OCI-LY1 (cell line): ENCODE data around the gene SMIM7.
A peak's percentile ranks its signal among the peaks of the same experiment; 100 is the strongest.

ENCODE experiments used
- H2AFZ ChIP-seq: fragments of 200-600 bp; sonication (generic), shearing (Covaris generic); 2 replicates; pipeline ENCODE4 v1.6.0; 2014; ENCODE audit warnings: antibody characterized with exemption, mild to moderate bottlenecking, low read length
- H3F3A ChIP-seq: fragments of 200-600 bp; sonication (generic), shearing (Covaris generic); 2 replicates; pipeline ENCODE4 v1.6.0; 2014; ENCODE audit warnings: mild to moderate bottlenecking, antibody characterized with exemption, low read length, moderate library complexity; ENCODE audit not compliant: insufficient read depth
- H3K27ac ChIP-seq: fragments of 200-600 bp; sonication (generic); 2 replicates; pipeline ENCODE4 v1.5.1; 2014; ENCODE audit warnings: low read length, mixed run types, mild to moderate bottlenecking, low read depth; ENCODE audit not compliant: poor library complexity, severe bottlenecking
- H3K27me3 ChIP-seq: fragments of 200-600 bp; sonication (generic); 2 replicates; pipeline ENCODE4 v1.6.0; 2014; ENCODE audit warnings: antibody characterized with exemption, mild to moderate bottlenecking, low read length, moderate library complexity; ENCODE audit not compliant: insufficient read depth
- H3K36me3 ChIP-seq: fragments of 200-600 bp; sonication (generic); 2 replicates; pipeline ENCODE4 v1.6.1; 2014; ENCODE audit warnings: mild to moderate bottlenecking, antibody characterized with exemption, low read length, moderate library complexity, mixed read lengths; ENCODE audit not compliant: insufficient read depth
- H3K4me1 ChIP-seq: fragments of 200-600 bp; sonication (generic); 2 replicates; pipeline ENCODE4 v1.5.1; 2014; ENCODE audit warnings: mild to moderate bottlenecking, low read length, moderate library complexity; ENCODE audit not compliant: insufficient read depth, severe bottlenecking
- H3K4me2 ChIP-seq: fragments of 200-600 bp; sonication (generic), shearing (Covaris generic); 2 replicates; pipeline ENCODE4 v1.6.1; 2014; ENCODE audit warnings: low read length
- H3K4me3 ChIP-seq: fragments of 200-600 bp; sonication (generic); 2 replicates; pipeline ENCODE4 v1.5.1; 2014; ENCODE audit warnings: low read length, low read depth, mild to moderate bottlenecking, mixed read lengths; ENCODE audit not compliant: poor library complexity, severe bottlenecking
- H3K79me2 ChIP-seq: fragments of 200-600 bp; shearing (Covaris generic); 2 replicates; pipeline ENCODE4 v1.6.1; 2016; ENCODE audit warnings: mixed run types, low read length, mixed read lengths; ENCODE audit not compliant: insufficient read depth
- H3K9ac ChIP-seq: fragments of 200-600 bp; sonication (generic), shearing (Covaris generic); 2 replicates; pipeline ENCODE4 v1.6.1; 2014; ENCODE audit warnings: mild to moderate bottlenecking, low read length, mixed read lengths
- H3K9me2 ChIP-seq: fragments of 200-600 bp; sonication (generic), shearing (Covaris generic); 2 replicates; pipeline ENCODE4 v1.6.1; 2014; ENCODE audit warnings: low read depth, mild to moderate bottlenecking, low read length, mixed read lengths
- H3K9me3 ChIP-seq: fragments of 200-600 bp; shearing (Covaris generic); 2 replicates; pipeline ENCODE4 v1.6.1; 2014; ENCODE audit warnings: low read length, mixed read lengths
- H4K20me1 ChIP-seq: fragments of 200-600 bp; sonication (generic), shearing (Covaris generic); 2 replicates; pipeline ENCODE4 v1.6.0; 2016; ENCODE audit warnings: mild to moderate bottlenecking, low read length; ENCODE audit not compliant: insufficient read depth
- CTCF ChIP-seq: fragments of 200-600 bp; sonication (generic), shearing (Covaris generic); IDR thresholded peaks from 2 replicates; pipeline ENCODE4 v1.5.1; 2017; ENCODE audit warnings: mild to moderate bottlenecking, antibody characterized with exemption, low read length, moderate library complexity, mixed read lengths
- EZH2 ChIP-seq: fragments of 200-600 bp; sonication (generic), shearing (Covaris generic); IDR thresholded peaks from 2 replicates; pipeline ENCODE4 v1.8.0; 2017; ENCODE audit warnings: borderline replicate concordance, mixed run types, mild to moderate bottlenecking, antibody characterized with exemption, low read length, moderate library complexity, mixed read lengths

The SMIM7 gene

GRCh38 chr19:16625163-16625958 lies 34.6 kb downstream of the SMIM7 start:
- Histone ChIP-seq H3K4me2 (peak overlapping the region; percentile 84), H4K20me1 (no peaks in the 10 kb centered on the region), H3K4me1 (peaks cover 79% of the 10 kb centered on the region)

GRCh38 chr19:16624236-16624635 lies 35.7 kb downstream of the SMIM7 start:
- peak overlapping the region; percentile 32; the same call in 1 of the 2 replicates for H3K9ac ChIP-seq
- peaks cover 3% of the 10 kb centered on the region for H3F3A ChIP-seq
- no peaks in the 10 kb centered on the region for H3K9me3 ChIP-seq
- H4K20me1 ChIP-seq, result no peaks in the 10 kb centered on the region
- TF ChIP-seq EZH2, result no peak
- no peak for TF ChIP-seq CTCF
- peaks cover 36% of the 10 kb centered on the region; the same call in 1 of the 2 replicates for H3K36me3 ChIP-seq
- H3K27me3 ChIP-seq, result no peaks in the 10 kb centered on the region
- H3K9me2 ChIP-seq, result no peaks in the 10 kb centered on the region
- H3K27ac ChIP-seq, result peak overlapping the region; percentile 49
- peaks cover 79% of the 10 kb centered on the region for H3K4me1 ChIP-seq
- H3K79me2 ChIP-seq, result peaks cover 86% of the 10 kb centered on the region
- H2AFZ ChIP-seq, result no peak overlapping the region
- peak overlapping the region; percentile 84; the same call in 1 of the 2 replicates for H3K4me2 ChIP-seq
- H3K4me3 ChIP-seq, result no peak overlapping the region

More at GRCh38 chr19:16625163-16625958, 34.6 kb downstream of the SMIM7 start:
- no peaks in the 10 kb centered on the region for H3K27me3 ChIP-seq
- no peak for TF ChIP-seq EZH2
- no peak for TF ChIP-seq CTCF
- H3K9me3 ChIP-seq, result no peaks in the 10 kb centered on the region
- peaks cover 36% of the 10 kb centered on the region; the same call in 1 of the 2 replicates for H3K36me3 ChIP-seq
- H2AFZ ChIP-seq, result no peak overlapping the region
- H3K4me3 ChIP-seq, result peak overlapping the region; percentile 98
- peak overlapping the region; percentile 98; the same call in 1 of the 2 replicates for H3K9ac ChIP-seq
- H3K9me2 ChIP-seq, result no peaks in the 10 kb centered on the region
- H3F3A ChIP-seq, result peaks cover 8% of the 10 kb centered on the region
- H3K79me2 ChIP-seq, result peaks cover 75% of the 10 kb centered on the region
- peak overlapping the region; percentile 49 for H3K27ac ChIP-seq

- Histone ChIP-seq H3F3A (no peaks in the 10 kb centered on the region), H2AFZ (no peak overlapping the region), H3K79me2 (peaks cover 93% of the 10 kb centered on the region), H4K20me1 (no peaks in the 10 kb centered on the region), H3K36me3 (peaks cover 36% of the 10 kb centered on the region; the same call in 1 of the 2 replicates), H3K4me3 (no peak overlapping the region), H3K9ac (peak overlapping the region; percentile 17; the same call in 1 of the 2 replicates), H3K4me1 (peaks cover 81% of the 10 kb centered on the region), H3K9me2 (no peaks in the 10 kb centered on the region), H3K4me2 (peak overlapping the region; percentile 84; the same call in 1 of the 2 replicates), H3K27ac (peak overlapping the region; percentile 49), H3K9me3 (no peaks in the 10 kb centered on the region), H3K27me3 (no peaks in the 10 kb centered on the region)
- no peak for TF ChIP-seq EZH2
- peak; percentile 63 for TF ChIP-seq CTCF
Measured at GRCh38 chr19:16623576-16623975, 36.4 kb downstream of the SMIM7 start.
